ENCODE measurements around the gene LBX2.
A peak's percentile ranks its signal among the peaks of the same experiment; 100 is the strongest.
"Not testable (repeated sequence)": the region's sequence is repeated elsewhere in the genome, so short reads cannot be mapped to it uniquely, and the experiment has no call there.

The LBX2 gene

DNA sequence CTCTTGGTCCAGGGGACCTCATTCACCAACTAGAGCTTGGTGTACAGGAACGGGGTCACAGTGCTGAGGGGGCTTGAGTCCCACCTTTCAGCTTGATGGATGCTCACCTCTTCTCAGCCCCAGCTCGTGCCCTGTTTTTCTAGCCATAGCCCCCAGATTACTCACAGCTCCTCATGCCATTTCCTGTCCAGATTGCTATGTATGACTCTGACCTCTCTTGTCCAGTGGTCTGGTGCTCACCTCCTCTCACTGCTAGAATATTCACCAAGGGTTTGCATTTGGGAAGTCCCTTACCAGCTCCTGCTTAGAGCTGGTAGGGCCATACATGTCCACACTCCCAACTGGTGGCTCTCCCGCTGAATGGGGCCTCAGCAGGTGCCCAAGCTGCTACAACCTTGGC lies 5.9 kb downstream of the LBX2 start:
- H3K4me1 Mint-ChIP-seq (ENCODE audit: low read depth), result peaks cover 13% of the 10 kb centered on the region
- H3K27me3 Mint-ChIP-seq, result peaks cover 28% of the 10 kb centered on the region
- intact Hi-C loops (cut with micrococcal nuclease), result no loop called here
- peaks cover 57% of the 10 kb centered on the region for H3K36me3 Mint-ChIP-seq (ENCODE audit: low read depth)
- H3K27ac Mint-ChIP-seq, result no peak overlapping the region
- H3K9me3 Mint-ChIP-seq, result no peaks in the 10 kb centered on the region
- H3K4me3 Mint-ChIP-seq, result no peak overlapping the region

DNA sequence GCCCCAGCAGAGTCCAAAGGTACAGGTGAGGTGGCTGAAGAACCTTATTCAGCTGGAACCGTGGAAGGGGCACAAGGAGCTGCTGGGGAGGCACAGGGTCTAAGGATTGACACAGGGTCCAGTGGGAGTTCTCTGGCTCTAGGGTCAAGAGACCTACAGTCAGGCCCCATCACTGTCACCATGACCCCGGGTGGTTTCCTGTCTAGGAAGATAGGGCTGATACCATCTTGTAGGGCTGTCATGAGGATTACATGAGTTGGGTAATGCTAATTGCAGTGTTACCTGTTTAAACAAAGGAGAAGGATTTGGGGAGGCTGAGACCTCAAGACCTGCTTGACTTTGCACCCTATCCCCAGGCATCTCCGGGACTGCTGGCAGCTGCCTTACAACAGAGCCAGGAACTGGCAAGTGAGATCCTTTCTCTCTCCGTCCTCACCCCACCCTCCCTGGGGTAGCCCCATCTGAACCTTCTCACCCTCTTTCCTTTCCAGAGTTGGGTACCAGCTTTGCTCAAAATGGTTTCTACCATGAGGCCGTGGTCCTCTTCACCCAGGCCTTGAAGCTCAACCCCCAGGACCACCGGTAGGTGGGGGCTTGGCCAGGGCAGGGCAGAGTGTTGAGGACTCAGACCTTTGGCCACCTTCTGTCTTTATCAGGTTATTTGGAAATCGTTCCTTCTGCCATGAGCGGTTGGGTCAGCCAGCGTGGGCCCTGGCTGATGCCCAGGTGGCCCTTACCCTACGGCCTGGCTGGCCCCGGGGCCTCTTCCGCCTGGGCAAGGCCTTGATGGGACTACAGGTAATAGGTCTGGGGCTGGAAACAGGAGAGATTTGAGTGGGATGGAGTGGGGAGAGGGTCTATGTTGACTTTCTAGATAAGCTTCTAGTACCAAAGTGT lies 7.5 kb downstream of the LBX2 start:
- Mint-ChIP-seq H3K4me1 (ENCODE audit: low read depth) (peaks cover 2% of the 10 kb centered on the region), H3K27ac (no peak overlapping the region), H3K9me3 (no peaks in the 10 kb centered on the region), H3K27me3 (peaks cover 13% of the 10 kb centered on the region), H3K4me3 (no peak overlapping the region), H3K36me3 (ENCODE audit: low read depth) (peaks cover 63% of the 10 kb centered on the region)
- intact Hi-C loops (cut with micrococcal nuclease), result no loop called here

DNA sequence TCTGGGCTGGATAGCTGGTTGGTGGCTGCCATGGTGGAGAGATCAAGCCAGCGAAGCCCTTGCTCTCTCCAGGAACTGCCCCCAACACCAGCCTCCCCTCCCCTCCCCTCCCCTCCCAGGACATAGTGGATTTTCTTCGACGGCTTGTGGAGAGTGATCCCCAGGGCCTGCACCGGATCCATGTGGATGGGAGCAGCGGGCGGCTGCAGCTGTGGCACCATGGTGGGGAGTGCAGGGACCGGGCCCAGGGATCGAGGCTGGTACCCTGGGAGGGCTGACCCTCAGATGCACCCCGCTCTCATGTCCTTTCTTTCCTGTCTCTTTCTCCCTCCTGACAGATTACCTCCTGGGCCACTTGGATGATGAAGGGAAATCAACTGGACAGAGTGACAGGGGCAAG lies 9.5 kb downstream of the LBX2 start:
- intact Hi-C loops (cut with micrococcal nuclease), result no loop called here
- Mint-ChIP-seq H3K27me3 (no peaks in the 10 kb centered on the region), H3K9me3 (no peaks in the 10 kb centered on the region), H3K4me1 (ENCODE audit: low read depth) (peaks cover 8% of the 10 kb centered on the region), H3K4me3 (no peak overlapping the region), H3K36me3 (ENCODE audit: low read depth) (peaks cover 83% of the 10 kb centered on the region), H3K27ac (no peak overlapping the region)

DNA sequence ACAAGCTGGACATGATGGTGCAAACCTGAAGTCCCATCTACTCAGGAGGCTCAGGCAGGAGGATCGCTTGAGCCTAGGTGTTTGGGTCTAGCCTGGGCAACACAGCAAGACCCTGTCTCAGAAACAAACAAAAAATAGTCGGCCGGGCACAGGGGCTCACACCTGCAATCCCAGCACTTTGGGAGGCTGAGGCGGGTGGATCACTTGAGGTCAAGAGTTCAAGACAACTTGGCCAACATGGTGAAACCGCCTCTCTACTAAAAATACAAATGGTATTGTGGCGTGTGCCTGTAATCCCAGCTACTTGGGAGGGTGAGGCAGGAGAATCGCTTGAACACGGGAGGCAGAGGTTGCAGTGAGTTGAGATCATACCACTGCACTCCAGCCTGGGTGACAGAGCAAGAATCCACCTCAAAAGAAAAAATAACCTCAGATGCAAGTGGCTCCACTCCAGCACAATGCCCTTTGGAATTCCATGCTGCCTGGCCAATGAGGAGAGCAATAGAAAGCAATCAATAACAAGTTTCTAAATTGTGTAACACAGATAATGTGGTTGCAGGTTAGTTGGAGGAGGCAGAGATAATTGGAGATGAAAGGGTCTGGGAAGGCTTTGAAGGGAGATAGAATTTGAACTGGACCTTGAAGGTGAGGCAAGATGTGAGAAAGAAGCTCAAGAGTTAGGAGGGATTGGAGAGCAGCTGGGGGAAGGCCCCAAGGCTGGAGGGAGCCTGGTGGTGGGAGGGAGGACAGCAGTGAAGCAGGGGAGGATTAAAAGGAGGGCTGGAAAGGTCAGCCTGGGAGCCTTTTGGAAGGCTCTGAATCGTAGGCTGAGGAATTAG lies 10.5 kb downstream of the LBX2 start:
- Mint-ChIP-seq H3K9me3 (no peaks in the 10 kb centered on the region), H3K27me3 (no peaks in the 10 kb centered on the region), H3K4me3 (no peak overlapping the region), H3K4me1 (ENCODE audit: low read depth) (peaks cover 15% of the 10 kb centered on the region), H3K36me3 (ENCODE audit: low read depth) (peaks cover 80% of the 10 kb centered on the region), H3K27ac (no peak overlapping the region)
- intact Hi-C loops (cut with micrococcal nuclease), result no loop called here

DNA sequence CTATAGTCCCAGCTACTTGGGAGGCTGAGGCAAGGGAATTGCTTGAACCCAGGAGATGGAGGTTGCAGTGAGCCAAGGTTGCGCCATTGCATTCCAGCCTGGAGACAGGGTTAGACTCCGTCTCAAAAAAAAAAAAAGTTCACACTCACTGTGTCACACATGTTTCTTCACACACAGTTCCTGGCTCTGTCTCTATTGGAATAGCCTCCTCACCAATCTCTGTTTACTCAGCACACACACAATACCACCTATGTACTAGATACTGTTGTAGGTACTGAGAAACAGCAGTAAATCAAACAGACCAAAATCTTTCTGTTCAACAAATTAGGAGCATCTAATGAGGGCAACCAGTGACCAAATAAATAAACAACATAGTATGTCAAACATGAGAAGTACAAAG lies 13.3 kb downstream of the LBX2 start:
- intact Hi-C loops (cut with micrococcal nuclease), result no loop called here

DNA sequence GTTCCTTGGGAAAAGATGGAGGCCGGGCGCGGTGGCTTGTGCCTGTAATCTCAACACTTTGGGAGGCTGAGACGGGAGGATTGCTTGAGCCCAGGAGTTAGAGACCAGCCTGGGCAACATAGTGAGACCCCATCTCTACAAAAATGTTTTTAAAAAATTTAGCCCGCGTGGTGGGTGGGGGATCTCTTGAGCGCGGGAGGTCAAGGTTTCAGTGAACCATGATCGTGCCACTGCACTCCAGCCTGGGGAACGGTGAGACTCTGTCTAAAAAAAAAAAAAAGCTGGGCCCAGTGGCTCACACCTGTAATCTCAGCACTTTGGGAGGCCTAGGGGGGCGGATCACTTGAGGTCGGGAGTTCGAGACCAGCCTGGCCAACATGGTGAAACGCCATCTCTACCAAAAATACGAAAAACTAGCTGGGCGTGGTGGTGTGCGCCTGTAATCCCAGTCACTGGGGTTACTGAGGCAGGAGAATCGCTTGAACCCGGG lies 15.7 kb downstream of the LBX2 start:
- H3K27me3 Mint-ChIP-seq, H3K9me3 Mint-ChIP-seq: not testable (repeated sequence)
- intact Hi-C loops (cut with micrococcal nuclease), result loop anchor here (1.0 to 2.0 kb wide), 5 partner anchors 29 to 104 kb away; partner anchors contain the start of genes AUP1, C2orf81, DOK1 and HTRA2
- peaks cover 70% of the 10 kb centered on the region for H3K36me3 Mint-ChIP-seq (ENCODE audit: low read depth)
- H3K4me1 Mint-ChIP-seq (ENCODE audit: low read depth), result peaks cover 50% of the 10 kb centered on the region
- H3K4me3 Mint-ChIP-seq, result peak overlapping the region; percentile 97
- H3K27ac Mint-ChIP-seq, result peak overlapping the region; percentile 89

More for the DNA sequence above, 13.3 kb downstream of the LBX2 start:
- Mint-ChIP-seq H3K27me3 (no peaks in the 10 kb centered on the region), H3K4me1 (ENCODE audit: low read depth) (peaks cover 32% of the 10 kb centered on the region), H3K9me3 (no peaks in the 10 kb centered on the region), H3K27ac (no peak overlapping the region), H3K36me3 (ENCODE audit: low read depth) (peaks cover 70% of the 10 kb centered on the region), H3K4me3 (no peak overlapping the region)

DNA sequence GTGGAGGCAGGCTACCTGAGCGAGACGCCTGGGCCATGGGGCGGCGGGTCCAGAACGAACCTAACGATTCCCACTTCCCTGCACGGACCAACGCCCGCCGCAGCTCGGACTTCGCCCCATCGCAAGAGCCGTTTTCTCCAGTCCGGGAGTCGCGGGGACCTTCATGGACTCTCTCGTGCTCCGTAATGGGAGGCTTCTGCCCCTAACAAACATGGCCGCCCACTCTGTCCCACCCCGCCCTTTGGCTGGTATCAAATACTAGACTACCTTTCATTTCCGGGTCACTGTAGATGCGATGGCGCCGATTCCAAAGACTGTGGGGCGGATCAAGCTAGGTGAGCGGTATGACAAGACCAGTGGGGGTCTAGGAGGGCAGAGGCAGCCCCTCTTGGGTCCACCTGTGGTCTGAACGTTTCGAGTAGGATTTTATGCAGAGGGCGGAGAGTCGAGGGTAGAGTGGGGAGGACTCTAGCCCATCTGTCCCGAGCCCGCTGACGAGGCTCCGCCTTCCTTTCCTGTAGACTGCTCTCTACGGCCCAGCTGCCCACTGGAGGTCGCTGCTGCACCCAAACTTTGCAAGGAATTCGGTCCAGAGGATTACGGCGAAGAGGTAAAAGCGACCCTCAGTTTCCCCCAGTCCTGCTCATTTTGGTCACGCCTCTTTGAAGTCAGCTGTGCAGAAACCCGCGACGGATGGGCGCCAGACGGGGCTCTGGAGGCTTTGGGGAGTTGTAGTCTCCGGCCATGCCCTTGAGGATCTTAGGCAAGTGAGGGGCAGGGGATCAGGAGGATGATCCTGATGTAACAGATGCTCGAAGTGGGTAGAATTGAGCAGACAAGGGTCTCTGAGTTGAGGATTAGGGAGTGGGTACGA lies 16.4 kb downstream of the LBX2 start, which contains the start of the genes CCDC142 and TTC31:
Gene CCDC142 (minus strand): TSS at position 198 of the 874 bp plus-strand sequence. CDS start 161 bp downstream, at position 37.
Gene TTC31 (plus strand): TSS at position 281 of the 874 bp plus-strand sequence. CDS start 15 bp downstream, at position 296.
- peaks cover 69% of the 10 kb centered on the region for H3K36me3 Mint-ChIP-seq (ENCODE audit: low read depth)

DNA sequence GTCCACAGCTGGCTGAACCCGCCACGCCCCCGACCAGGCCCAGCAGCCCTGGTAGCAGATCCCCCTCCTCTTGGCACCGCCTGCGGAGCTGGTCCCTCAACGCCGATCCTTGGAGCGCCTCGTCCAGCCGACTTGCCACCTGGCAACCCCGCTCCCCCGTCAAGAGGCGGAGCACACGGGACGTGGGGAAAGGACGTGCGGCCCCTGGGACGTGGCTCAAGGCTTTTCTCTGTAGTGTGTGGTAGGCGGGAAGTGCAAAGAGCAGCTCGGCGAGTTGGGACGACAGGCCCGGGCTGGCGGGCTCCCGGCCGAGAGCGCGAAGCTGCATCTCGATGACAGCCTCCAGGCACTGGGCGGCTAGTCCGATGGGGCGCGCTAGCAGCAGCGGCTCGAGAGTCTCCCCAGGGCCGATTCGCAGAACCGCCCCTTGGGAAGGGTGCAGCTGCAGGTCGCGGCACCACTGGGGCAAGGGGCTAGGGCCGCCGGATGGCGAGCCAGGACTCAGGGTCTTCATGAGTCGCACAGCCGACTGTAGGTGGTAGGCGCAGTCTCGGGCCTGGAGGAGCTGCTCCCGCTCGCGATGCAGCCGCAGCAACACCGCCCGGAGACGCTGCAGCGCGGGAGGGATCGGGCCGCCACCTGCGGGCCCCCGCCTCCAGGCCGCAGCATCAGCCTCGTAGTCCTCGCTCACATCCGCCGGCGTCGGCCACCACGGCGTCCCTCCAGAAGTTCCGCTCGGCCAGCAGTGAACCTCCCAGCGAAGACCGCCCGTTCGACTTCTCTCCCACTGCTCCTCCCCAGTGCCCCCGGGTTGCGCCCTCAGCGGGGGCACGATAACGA lies 17.2 kb downstream of the LBX2 start:
- Mint-ChIP-seq H3K36me3 (ENCODE audit: low read depth) (peaks cover 77% of the 10 kb centered on the region), H3K27ac (peak overlapping the region; percentile 89), H3K4me3 (peak overlapping the region; percentile 97), H3K4me1 (ENCODE audit: low read depth) (peaks cover 57% of the 10 kb centered on the region), H3K9me3 (no peaks in the 10 kb centered on the region), H3K27me3 (no peaks in the 10 kb centered on the region)
- intact Hi-C loops (cut with micrococcal nuclease), result loop anchor here (1.0 to 2.0 kb wide), 2 partner anchors 10 to 73 kb away; partner anchors contain the start of genes DOK1 and MRPL53

More for the DNA sequence above, 16.4 kb downstream of the LBX2 start, which contains the start of the genes CCDC142 and TTC31:
- Mint-ChIP-seq H3K27ac (peak within 1 kb of the TSS; percentile 89), H3K9me3 (no peaks in the 10 kb centered on the region), H3K27me3 (no peaks in the 10 kb centered on the region), H3K4me1 (ENCODE audit: low read depth) (peaks cover 50% of the 10 kb centered on the region), H3K4me3 (peak within 1 kb of the TSS; percentile 97)
- intact Hi-C loops (cut with micrococcal nuclease), result loop anchor here (1.0 to 2.0 kb wide), 6 partner anchors 11 to 104 kb away; partner anchors contain the start of genes AUP1, C2orf81, DOK1 and HTRA2

DNA sequence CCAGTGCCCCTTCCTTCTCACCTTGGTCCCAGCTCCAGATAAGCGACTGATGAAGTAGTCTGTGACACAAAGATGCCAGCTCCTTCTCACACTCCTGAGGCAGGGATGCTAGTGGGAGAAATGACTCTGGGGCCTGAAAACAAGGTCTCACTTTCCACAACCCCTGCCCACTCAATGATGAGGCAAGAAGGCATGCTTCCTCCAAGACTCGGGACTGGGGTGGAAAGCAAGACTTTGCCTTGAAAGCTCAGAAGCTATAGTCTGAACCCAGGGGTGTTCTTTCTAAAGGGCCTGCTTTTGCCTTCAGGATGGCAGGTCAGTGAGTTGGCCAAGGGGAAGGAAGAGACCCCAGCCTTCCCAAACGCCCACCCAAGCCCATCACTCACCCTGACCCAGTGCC lies 18.0 kb downstream of the LBX2 start:
- Mint-ChIP-seq H3K4me1 (ENCODE audit: low read depth) (peaks cover 57% of the 10 kb centered on the region), H3K36me3 (ENCODE audit: low read depth) (peaks cover 70% of the 10 kb centered on the region), H3K4me3 (peak overlapping the region; percentile 97), H3K9me3 (no peaks in the 10 kb centered on the region), H3K27me3 (no peaks in the 10 kb centered on the region), H3K27ac (peak overlapping the region; percentile 89)
- intact Hi-C loops (cut with micrococcal nuclease), result no loop called here

DNA sequence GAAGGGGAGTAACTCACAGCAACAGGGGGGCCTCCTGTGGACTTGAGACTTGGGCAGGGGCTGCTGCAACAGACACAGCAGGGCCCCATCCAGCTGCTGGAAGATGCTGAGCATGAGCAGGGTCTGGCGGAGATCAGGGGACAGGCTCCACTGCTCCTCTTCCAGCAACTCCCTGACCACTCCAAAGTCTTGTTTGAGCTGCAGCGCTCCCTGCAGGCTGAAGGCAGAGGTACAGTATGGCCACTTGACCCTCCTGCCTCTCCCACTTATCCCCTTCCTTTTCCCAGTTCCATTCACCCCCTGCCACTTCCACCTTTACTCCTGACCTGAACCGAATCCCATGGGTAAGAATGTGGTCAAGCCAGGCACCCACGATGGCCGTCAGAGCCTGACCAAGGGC lies 24.5 kb downstream of the LBX2 start:
- peaks cover 65% of the 10 kb centered on the region for H3K36me3 Mint-ChIP-seq (ENCODE audit: low read depth)
- no peak overlapping the region for H3K4me3 Mint-ChIP-seq
- intact Hi-C loops (cut with micrococcal nuclease), result no loop called here
- H3K27me3 Mint-ChIP-seq, result no peaks in the 10 kb centered on the region
- peak overlapping the region; percentile 50 for H3K27ac Mint-ChIP-seq
- no peaks in the 10 kb centered on the region for H3K9me3 Mint-ChIP-seq
- peaks cover 49% of the 10 kb centered on the region for H3K4me1 Mint-ChIP-seq (ENCODE audit: low read depth)

DNA sequence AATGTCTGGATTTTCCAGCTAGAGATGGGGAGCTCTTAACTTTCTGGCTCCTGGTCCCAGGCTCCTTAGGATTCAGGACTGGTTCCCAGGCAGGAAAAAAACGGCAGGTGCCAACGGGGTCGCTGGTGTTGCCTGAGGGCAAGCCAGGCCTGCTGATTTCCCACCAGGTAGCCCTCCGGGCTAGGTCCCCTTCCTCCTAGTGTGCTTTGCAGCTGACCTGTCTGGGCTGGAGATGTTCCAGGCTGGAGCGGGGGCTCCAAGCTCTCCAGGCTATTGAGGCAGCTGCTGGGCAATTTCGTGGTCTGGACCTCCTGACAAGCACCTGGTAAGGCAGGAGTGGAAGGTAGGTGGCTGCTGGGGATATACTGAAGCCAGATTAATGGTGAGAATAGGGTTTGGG lies 24.9 kb downstream of the LBX2 start:
- H3K4me3 Mint-ChIP-seq, result no peak overlapping the region
- intact Hi-C loops (cut with micrococcal nuclease), result no loop called here

DNA sequence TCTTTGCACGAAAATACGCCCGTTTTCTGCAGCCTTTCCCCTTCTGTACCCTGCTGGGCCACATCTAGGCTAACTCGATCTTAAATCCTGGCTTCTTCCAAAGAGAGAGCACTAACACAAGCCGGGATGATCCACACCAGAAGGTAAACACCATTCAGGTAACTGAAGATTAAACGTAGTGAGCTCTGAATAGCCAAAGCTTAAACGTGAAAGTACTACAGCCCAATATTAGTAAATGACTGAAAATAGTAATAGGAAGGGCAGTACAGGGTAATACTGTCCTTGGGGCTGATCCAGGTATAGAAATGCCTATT lies 26.5 kb downstream of the LBX2 start:
- H3K36me3 Mint-ChIP-seq (ENCODE audit: low read depth), result peaks cover 52% of the 10 kb centered on the region

More for the DNA sequence above, 24.9 kb downstream of the LBX2 start:
- H3K27me3 Mint-ChIP-seq, result no peaks in the 10 kb centered on the region
- no peaks in the 10 kb centered on the region for H3K9me3 Mint-ChIP-seq
- H3K36me3 Mint-ChIP-seq (ENCODE audit: low read depth), result peaks cover 64% of the 10 kb centered on the region
- peaks cover 49% of the 10 kb centered on the region for H3K4me1 Mint-ChIP-seq (ENCODE audit: low read depth)
- peak overlapping the region; percentile 50 for H3K27ac Mint-ChIP-seq

More for the DNA sequence above, 26.5 kb downstream of the LBX2 start:
- H3K4me3 Mint-ChIP-seq, result peak overlapping the region; percentile 96
- H3K27me3 Mint-ChIP-seq, result no peaks in the 10 kb centered on the region
- intact Hi-C loops (cut with micrococcal nuclease), result loop anchor here (1.0 kb wide), 2 partner anchors 9 to 15 kb away; partner anchors contain the start of genes CCDC142 and WBP1
- no peaks in the 10 kb centered on the region for H3K9me3 Mint-ChIP-seq
- peaks cover 43% of the 10 kb centered on the region for H3K4me1 Mint-ChIP-seq (ENCODE audit: low read depth)
- peak overlapping the region; percentile 97 for H3K27ac Mint-ChIP-seq
